ENCODE measurements around the gene NCAPH2. TPM values are rescaled to one million over a fixed set of nuclear protein-coding genes. Genes with fewer than 3 reads are reported as not detected.
"Not testable (repeated sequence)": the region's sequence is repeated elsewhere in the genome, so short reads cannot be mapped to it uniquely, and the experiment has no call there.

The NCAPH2 gene
- total RNA-seq, 1 donor from 2014 or later = 28.8 TPM

- peak; percentile 17 for DNase-seq
- no peak for ATAC-seq (ENCODE audit: poor library complexity)
- intact Hi-C loops (cut with DNase I) = no loop called here
Observed at GRCh38 chr22:50535113-50535512, 27.1 kb downstream of the NCAPH2 start.

- ATAC-seq (ENCODE audit: poor library complexity) (no peak), DNase-seq (no peak)
- intact Hi-C loops (cut with DNase I) = no loop called here
Observed at GRCh38 chr22:50536226-50536625, 28.2 kb downstream of the NCAPH2 start.

- intact Hi-C loops (cut with DNase I) = no loop called here
- ATAC-seq (ENCODE audit: poor library complexity) (no peak), DNase-seq (peak; percentile 39)
Observed at GRCh38 chr22:50537765-50538164, 29.7 kb downstream of the NCAPH2 start.

GRCh38 chr22:50540381-50540780 is 32.4 kb downstream of the NCAPH2 start:
- ATAC-seq (ENCODE audit: poor library complexity) (no peak), DNase-seq (peak; percentile 26)
- intact Hi-C loops (cut with DNase I) = no loop called here

GRCh38 chr22:50541667-50542026 is 33.6 kb downstream of the NCAPH2 start:
- intact Hi-C loops (cut with DNase I) = not testable (repeated sequence)
- DNase-seq = peak; percentile 70
- peak; percentile 7 for ATAC-seq (ENCODE audit: poor library complexity)

GRCh38 chr22:50542416-50542927 is 34.4 kb downstream of the NCAPH2 start:
- ATAC-seq (ENCODE audit: poor library complexity) = no peak
- intact Hi-C loops (cut with DNase I) = no loop called here
- DNase-seq = no peak

GRCh38 chr22:50544078-50544745 is 36.2 kb downstream of the NCAPH2 start:
- peak; percentile 90 for DNase-seq
- intact Hi-C loops (cut with DNase I) = no loop called here
- peak; percentile 74 for ATAC-seq (ENCODE audit: poor library complexity)

GRCh38 chr22:50544746-50545253 is 36.8 kb downstream of the NCAPH2 start:
- ATAC-seq (ENCODE audit: poor library complexity) = no peak
- no peak for DNase-seq
- intact Hi-C loops (cut with DNase I) = no loop called here

- intact Hi-C loops (cut with DNase I) = no loop called here
- no peak for DNase-seq
- ATAC-seq (ENCODE audit: poor library complexity) = no peak
Observed at GRCh38 chr22:50545522-50546325, 37.7 kb downstream of the NCAPH2 start, which contains the start of gene KLHDC7B. Gene KLHDC7B, plus strand, starts transcription at chr22:50545899. Its CDS starts 345 bp downstream, at chr22:50546244.

- intact Hi-C loops (cut with DNase I) = no loop called here
- DNase-seq (no peak), ATAC-seq (ENCODE audit: poor library complexity) (no peak)
Observed at GRCh38 chr22:50546326-50547262, 38.6 kb downstream of the NCAPH2 start.

- no peak for ATAC-seq (ENCODE audit: poor library complexity)
- intact Hi-C loops (cut with DNase I) = no loop called here
- DNase-seq = no peak
Observed at GRCh38 chr22:50547263-50547985, 39.4 kb downstream of the NCAPH2 start.

- ATAC-seq (ENCODE audit: poor library complexity) (no peak), DNase-seq (peak; percentile 49)
- intact Hi-C loops (cut with DNase I) = no loop called here
Observed at GRCh38 chr22:50548040-50548920, 40.3 kb downstream of the NCAPH2 start.

GRCh38 chr22:50548921-50549790 is 41.1 kb downstream of the NCAPH2 start:
- intact Hi-C loops (cut with DNase I) = no loop called here
- ATAC-seq (ENCODE audit: poor library complexity) (no peak), DNase-seq (no peak)

GRCh38 chr22:50550395-50550794 is 42.4 kb downstream of the NCAPH2 start:
- ATAC-seq (ENCODE audit: poor library complexity) (no peak), DNase-seq (no peak)
- intact Hi-C loops (cut with DNase I) = no loop called here

- DNase-seq = no peak
- intact Hi-C loops (cut with DNase I) = no loop called here
- ATAC-seq (ENCODE audit: poor library complexity) = no peak
Observed at GRCh38 chr22:50551160-50551752, 43.2 kb downstream of the NCAPH2 start.

- intact Hi-C loops (cut with DNase I) = loop anchor here (2.0 kb wide), 1 partner anchor 61 kb away; no protein-coding TSS in a partner anchor
- ATAC-seq (ENCODE audit: poor library complexity) (no peak), DNase-seq (no peak)
Observed at GRCh38 chr22:50553310-50553709, 45.3 kb downstream of the NCAPH2 start.

All from Right ventricle myocardium superior (tissue), 1 donor.